Measurements from ENCODE around the gene RLF.

DNA sequence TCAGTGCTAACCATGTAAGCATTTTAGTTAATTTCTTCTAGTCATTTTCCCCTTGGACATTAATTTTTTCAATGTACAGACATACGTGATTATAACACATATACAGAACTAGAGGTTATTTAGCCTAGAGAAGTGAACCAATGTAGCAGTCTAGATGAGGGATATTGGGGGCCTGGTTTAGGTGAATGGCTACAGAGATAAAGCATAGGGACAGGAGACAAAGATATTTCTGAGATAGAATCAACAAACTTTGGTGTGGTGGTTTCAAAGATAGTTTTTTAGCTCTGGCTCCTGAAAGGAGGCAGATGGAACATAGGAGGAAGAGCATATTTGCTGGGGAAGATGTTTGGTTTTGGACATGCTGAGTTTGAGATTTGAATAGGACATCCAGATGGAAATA, 23.0 kb downstream of the RLF start:
- no peak for TF ChIP-seq POLR2AphosphoS5 (IDR thresholded peaks at IDR 0.05; ENCODE audit: low read depth, low read length)
- TF ChIP-seq, protein P1, sequence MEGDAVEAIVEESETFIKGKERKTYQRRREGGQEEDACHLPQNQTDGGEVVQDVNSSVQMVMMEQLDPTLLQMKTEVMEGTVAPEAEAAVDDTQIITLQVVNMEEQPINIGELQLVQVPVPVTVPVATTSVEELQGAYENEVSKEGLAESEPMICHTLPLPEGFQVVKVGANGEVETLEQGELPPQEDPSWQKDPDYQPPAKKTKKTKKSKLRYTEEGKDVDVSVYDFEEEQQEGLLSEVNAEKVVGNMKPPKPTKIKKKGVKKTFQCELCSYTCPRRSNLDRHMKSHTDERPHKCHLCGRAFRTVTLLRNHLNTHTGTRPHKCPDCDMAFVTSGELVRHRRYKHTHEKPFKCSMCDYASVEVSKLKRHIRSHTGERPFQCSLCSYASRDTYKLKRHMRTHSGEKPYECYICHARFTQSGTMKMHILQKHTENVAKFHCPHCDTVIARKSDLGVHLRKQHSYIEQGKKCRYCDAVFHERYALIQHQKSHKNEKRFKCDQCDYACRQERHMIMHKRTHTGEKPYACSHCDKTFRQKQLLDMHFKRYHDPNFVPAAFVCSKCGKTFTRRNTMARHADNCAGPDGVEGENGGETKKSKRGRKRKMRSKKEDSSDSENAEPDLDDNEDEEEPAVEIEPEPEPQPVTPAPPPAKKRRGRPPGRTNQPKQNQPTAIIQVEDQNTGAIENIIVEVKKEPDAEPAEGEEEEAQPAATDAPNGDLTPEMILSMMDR (IDR thresholded peaks at IDR 0.05), result no peak
